Measurements from ENCODE around the gene PRKCA.
A peak's percentile ranks its signal among the peaks of the same experiment; 100 is the strongest.

The PRKCA gene

DNA sequence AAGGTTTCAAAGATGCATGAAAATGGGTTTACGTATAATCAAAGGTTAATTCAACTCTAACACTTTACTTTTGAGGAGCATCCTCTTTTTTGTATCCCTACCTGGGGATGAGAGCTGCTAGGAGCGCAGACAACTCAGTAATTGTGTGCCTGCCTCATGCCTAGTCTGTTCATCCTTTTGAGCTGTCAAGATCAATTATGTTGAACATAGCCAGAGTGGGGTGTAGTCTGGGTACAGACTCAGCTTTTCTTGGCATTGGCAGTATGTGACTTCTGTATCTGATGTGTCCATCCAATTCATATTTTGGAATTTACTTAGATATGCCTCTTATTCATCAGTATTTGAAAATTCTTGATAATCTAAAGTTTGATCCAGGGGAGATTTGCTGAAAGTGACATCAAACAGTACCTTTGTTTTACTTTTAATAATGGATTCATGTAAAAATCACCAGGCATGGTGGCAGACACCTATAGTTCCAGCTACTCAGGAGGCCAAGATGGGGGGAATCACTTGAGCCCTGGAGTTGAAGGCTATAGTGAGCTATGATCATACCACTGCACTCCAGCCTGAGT, 24.1 kb downstream of the PRKCA start:
- peaks cover 5% of the 10 kb centered on the region; the same call in 1 of the 2 replicates for H3K9me3 ChIP-seq (ENCODE audit: insufficient read depth, low read depth, low read length)

GRCh38 chr17:66330646-66331037, 28.2 kb downstream of the PRKCA start:
- Histone ChIP-seq H2AFZ (ENCODE audit: low read length) (no peak overlapping the region), H3K36me3 (ENCODE audit: insufficient read depth, low read length) (no peaks in the 10 kb centered on the region), H3K9me2 (replicated peaks; ENCODE audit: low read depth, low read length) (no peaks in the 10 kb centered on the region), H3K4me1 (ENCODE audit: insufficient read depth, low read length, poor library complexity, severe bottlenecking) (peaks cover 9% of the 10 kb centered on the region), H3F3A (ENCODE audit: low read depth) (no peaks in the 10 kb centered on the region), H3K27me3 (ENCODE audit: insufficient read depth, low read length, poor library complexity, severe bottlenecking) (no peaks in the 10 kb centered on the region), H3K79me2 (ENCODE audit: insufficient read depth, low read length) (no peaks in the 10 kb centered on the region), H3K9me3 (ENCODE audit: insufficient read depth, low read depth, low read length) (no peaks in the 10 kb centered on the region), H4K20me1 (ENCODE audit: insufficient read depth, low read length, poor library complexity, severe bottlenecking) (no peaks in the 10 kb centered on the region), H3K4me3 (ENCODE audit: low read length, poor library complexity, severe bottlenecking) (no peak overlapping the region), H3K4me2 (ENCODE audit: low read depth, low read length, poor library complexity, severe bottlenecking) (no peak overlapping the region), H3K9ac (ENCODE audit: low read depth, low read length, poor library complexity, severe bottlenecking) (no peak overlapping the region)
- no peak for TF ChIP-seq EZH2phosphoT487 (IDR thresholded peaks at IDR 0.05; ENCODE audit: borderline replicate concordance)

More for the DNA sequence above, 24.1 kb downstream of the PRKCA start:
- H2AFZ ChIP-seq (ENCODE audit: low read length), result no peak overlapping the region
- no peaks in the 10 kb centered on the region for H4K20me1 ChIP-seq (ENCODE audit: insufficient read depth, low read length, poor library complexity, severe bottlenecking)
- H3K9ac ChIP-seq (ENCODE audit: low read depth, low read length, poor library complexity, severe bottlenecking), result no peak overlapping the region
- H3K4me1 ChIP-seq (ENCODE audit: insufficient read depth, low read length, poor library complexity, severe bottlenecking), result peaks cover 9% of the 10 kb centered on the region
- H3K9me2 ChIP-seq (replicated peaks; ENCODE audit: low read depth, low read length), result no peaks in the 10 kb centered on the region
- no peaks in the 10 kb centered on the region for H3F3A ChIP-seq (ENCODE audit: low read depth)
- TF ChIP-seq, protein P1, sequence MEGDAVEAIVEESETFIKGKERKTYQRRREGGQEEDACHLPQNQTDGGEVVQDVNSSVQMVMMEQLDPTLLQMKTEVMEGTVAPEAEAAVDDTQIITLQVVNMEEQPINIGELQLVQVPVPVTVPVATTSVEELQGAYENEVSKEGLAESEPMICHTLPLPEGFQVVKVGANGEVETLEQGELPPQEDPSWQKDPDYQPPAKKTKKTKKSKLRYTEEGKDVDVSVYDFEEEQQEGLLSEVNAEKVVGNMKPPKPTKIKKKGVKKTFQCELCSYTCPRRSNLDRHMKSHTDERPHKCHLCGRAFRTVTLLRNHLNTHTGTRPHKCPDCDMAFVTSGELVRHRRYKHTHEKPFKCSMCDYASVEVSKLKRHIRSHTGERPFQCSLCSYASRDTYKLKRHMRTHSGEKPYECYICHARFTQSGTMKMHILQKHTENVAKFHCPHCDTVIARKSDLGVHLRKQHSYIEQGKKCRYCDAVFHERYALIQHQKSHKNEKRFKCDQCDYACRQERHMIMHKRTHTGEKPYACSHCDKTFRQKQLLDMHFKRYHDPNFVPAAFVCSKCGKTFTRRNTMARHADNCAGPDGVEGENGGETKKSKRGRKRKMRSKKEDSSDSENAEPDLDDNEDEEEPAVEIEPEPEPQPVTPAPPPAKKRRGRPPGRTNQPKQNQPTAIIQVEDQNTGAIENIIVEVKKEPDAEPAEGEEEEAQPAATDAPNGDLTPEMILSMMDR (conservative IDR thresholded peaks at IDR 0.05; ENCODE audit: low read length), result no peak
- no peaks in the 10 kb centered on the region for H3K27me3 ChIP-seq (ENCODE audit: insufficient read depth, low read length, poor library complexity, severe bottlenecking)
- no peaks in the 10 kb centered on the region for H3K36me3 ChIP-seq (ENCODE audit: insufficient read depth, low read length)
- no peaks in the 10 kb centered on the region for H3K79me2 ChIP-seq (ENCODE audit: insufficient read depth, low read length)
- no peak overlapping the region for H3K4me3 ChIP-seq (ENCODE audit: low read length, poor library complexity, severe bottlenecking)
- H3K4me2 ChIP-seq (ENCODE audit: low read depth, low read length, poor library complexity, severe bottlenecking), result no peak overlapping the region

DNA sequence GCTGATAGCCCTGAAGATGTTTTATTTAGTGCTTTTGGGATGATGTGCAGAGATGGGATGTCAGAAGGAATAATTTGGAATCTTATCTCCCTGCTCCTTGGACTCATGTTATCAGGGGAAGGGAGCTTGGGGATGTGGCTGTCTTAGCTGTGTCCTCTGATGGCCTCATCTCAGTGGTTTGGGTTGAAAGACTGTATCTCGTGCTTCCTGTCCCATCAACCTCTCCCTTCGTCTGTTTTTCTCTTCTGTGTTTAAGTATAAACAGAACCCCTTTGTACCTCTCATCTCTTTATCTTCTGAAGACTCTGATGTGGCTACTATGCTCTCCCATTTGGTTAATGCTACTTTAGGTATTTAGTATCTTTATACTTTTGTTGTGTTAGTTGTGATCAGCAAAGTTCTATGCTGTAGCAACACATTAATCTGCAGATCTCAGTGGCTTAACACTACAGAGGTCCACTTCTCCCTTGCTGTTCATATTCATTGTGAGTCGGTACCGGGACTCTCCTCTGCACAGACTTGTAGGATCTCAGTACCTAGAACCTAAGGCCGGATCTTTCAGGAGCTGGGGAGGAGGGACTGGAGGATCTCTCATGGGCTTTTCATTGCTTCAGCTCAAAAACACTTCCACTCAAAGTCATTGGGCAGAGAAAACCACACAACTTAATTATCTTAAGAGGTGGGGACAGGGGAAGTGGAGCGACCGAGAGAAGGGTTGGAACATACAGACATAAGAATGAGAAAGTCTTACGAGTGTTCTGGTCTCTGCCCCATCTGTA, 28.8 kb downstream of the PRKCA start:
- TF ChIP-seq, protein P1 (conservative IDR thresholded peaks at IDR 0.05; ENCODE audit: low read length), result no peak
- no peak for TF ChIP-seq EZH2phosphoT487 (IDR thresholded peaks at IDR 0.05; ENCODE audit: borderline replicate concordance)
- Histone ChIP-seq H3K4me3 (ENCODE audit: low read length, poor library complexity, severe bottlenecking) (peak overlapping the region; percentile 31), H3K27me3 (ENCODE audit: insufficient read depth, low read length, poor library complexity, severe bottlenecking) (no peaks in the 10 kb centered on the region), H4K20me1 (ENCODE audit: insufficient read depth, low read length, poor library complexity, severe bottlenecking) (no peaks in the 10 kb centered on the region), H3K9me3 (ENCODE audit: insufficient read depth, low read depth, low read length) (no peaks in the 10 kb centered on the region), H3K9ac (ENCODE audit: low read depth, low read length, poor library complexity, severe bottlenecking) (no peak overlapping the region), H2AFZ (ENCODE audit: low read length) (no peak overlapping the region; the same call in 1 of the 2 replicates), H3K36me3 (ENCODE audit: insufficient read depth, low read length) (no peaks in the 10 kb centered on the region), H3F3A (ENCODE audit: low read depth) (no peaks in the 10 kb centered on the region), H3K9me2 (replicated peaks; ENCODE audit: low read depth, low read length) (no peaks in the 10 kb centered on the region), H3K4me2 (ENCODE audit: low read depth, low read length, poor library complexity, severe bottlenecking) (peak overlapping the region; percentile 33), H3K4me1 (ENCODE audit: insufficient read depth, low read length, poor library complexity, severe bottlenecking) (peaks cover 9% of the 10 kb centered on the region), H3K79me2 (ENCODE audit: insufficient read depth, low read length) (no peaks in the 10 kb centered on the region)
